Upper lobe of right lung (tissue), 1 donor: ENCODE data around the gene IMPDH2. TPM values are rescaled to one million over a fixed set of nuclear protein-coding genes. Genes with fewer than 3 reads are reported as not detected.
A peak's percentile ranks its signal among the peaks of the same experiment; 100 is the strongest.

ENCODE experiments used
- ATAC-seq: fragments of 200-7000 bp; cut with Tn5 transposase; one replicate; pipeline ENCODE4 v1.9.1; 2020; ENCODE audit warnings: mild to moderate bottlenecking, moderate library complexity
- DNase-seq: peaks from one replicate; pipeline ENCODE4 v3.0.0-alpha.2; 2020
- H3K27ac ChIP-seq: fragments of 200-600 bp; one replicate; pipeline ENCODE4 v1.8.0; 2022
- H3K27me3 ChIP-seq: fragments of 200-600 bp; one replicate; pipeline ENCODE4 v1.8.0; 2022; ENCODE audit warnings: mild to moderate bottlenecking
- H3K36me3 ChIP-seq: fragments of 200-600 bp; one replicate; pipeline ENCODE4 v1.8.0; 2022
- H3K4me1 ChIP-seq: fragments of 200-600 bp; one replicate; pipeline ENCODE4 v1.8.0; 2022
- H3K4me3 ChIP-seq: fragments of 200-600 bp; one replicate; pipeline ENCODE4 v1.8.0; 2022; ENCODE audit warnings: mild to moderate bottlenecking
- H3K9me3 ChIP-seq: fragments of 200-600 bp; one replicate; pipeline ENCODE4 v1.8.0; 2022
- intact Hi-C: fragments of 100-400 bp; cut with DNase I; formaldehyde crosslinking; loops from one replicate; pipeline ENCODE4 v1.11.0; 2022
- microRNA-seq: library from miRNA; unstranded; fragments of <30 nt; microRNA quantifications from one replicate; pipeline ENCODE4 v1.2.0, GENCODE V29; 2020; ENCODE audit warnings: borderline microRNAs expressed
- total RNA-seq: library from RNA; stranded (reverse); fragmentation: NEBNext Ultra II Directional; extraction: Animal tissue kit (Norgen Biotek cat#: 25700); gene quantifications from one replicate; pipeline ENCODE4 v1.2.1, GENCODE V29; 2021
- TF ChIP-seq, protein P1 (sequence below): fragments of 200-600 bp; IDR thresholded peaks from one replicate; pipeline ENCODE4 v1.8.0; 2022; ENCODE audit warnings: antibody characterized with exemption
- donor health status: DM: no; HTN: yes; CAD: no; lungs with severe emphysema.

The IMPDH2 gene
- total RNA-seq, 1 donor from 2014 or later, result 107 TPM

GRCh38 chr3:48982016-48982415, 47.2 kb downstream of the IMPDH2 start:
- intact Hi-C loops, result no loop called here
- DNase-seq (no peak), ATAC-seq (no peak)
- H3K27ac ChIP-seq, result no peak overlapping the region
- H3K4me3 ChIP-seq, result no peak overlapping the region
- no peaks in the 10 kb centered on the region for H3K27me3 ChIP-seq
- peaks cover 86% of the 10 kb centered on the region for H3K36me3 ChIP-seq
- TF ChIP-seq, protein P1, sequence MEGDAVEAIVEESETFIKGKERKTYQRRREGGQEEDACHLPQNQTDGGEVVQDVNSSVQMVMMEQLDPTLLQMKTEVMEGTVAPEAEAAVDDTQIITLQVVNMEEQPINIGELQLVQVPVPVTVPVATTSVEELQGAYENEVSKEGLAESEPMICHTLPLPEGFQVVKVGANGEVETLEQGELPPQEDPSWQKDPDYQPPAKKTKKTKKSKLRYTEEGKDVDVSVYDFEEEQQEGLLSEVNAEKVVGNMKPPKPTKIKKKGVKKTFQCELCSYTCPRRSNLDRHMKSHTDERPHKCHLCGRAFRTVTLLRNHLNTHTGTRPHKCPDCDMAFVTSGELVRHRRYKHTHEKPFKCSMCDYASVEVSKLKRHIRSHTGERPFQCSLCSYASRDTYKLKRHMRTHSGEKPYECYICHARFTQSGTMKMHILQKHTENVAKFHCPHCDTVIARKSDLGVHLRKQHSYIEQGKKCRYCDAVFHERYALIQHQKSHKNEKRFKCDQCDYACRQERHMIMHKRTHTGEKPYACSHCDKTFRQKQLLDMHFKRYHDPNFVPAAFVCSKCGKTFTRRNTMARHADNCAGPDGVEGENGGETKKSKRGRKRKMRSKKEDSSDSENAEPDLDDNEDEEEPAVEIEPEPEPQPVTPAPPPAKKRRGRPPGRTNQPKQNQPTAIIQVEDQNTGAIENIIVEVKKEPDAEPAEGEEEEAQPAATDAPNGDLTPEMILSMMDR, result no peak
- H3K4me1 ChIP-seq, result no peaks in the 10 kb centered on the region
- no peaks in the 10 kb centered on the region for H3K9me3 ChIP-seq

DNA sequence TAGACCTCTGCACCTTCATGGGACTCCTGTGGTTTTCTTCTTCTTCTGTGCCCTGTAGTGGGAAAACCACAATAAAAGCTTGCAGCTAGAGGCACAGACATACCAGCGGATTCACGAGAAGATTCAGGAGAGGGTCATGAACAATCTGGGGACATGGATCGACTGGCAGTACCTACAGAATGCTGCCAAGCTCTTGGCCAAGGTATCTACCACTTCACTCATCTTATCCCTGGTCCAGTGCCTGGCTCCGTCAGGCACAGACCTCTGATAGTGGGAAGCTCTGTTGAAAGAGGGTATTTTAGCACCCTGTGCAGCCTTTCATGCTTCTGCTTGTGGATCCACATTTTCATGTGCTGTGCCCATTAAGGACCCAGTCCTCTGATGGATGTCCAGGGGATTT, 48.9 kb downstream of the IMPDH2 start:
- TF ChIP-seq, protein P1, result no peak
- intact Hi-C loops, result no loop called here
- no peak for ATAC-seq

GRCh38 chr3:48979451-48979850, 49.7 kb downstream of the IMPDH2 start:
- no peak overlapping the region for H3K4me3 ChIP-seq
- ATAC-seq (no peak), DNase-seq (peak; percentile 9)
- H3K9me3 ChIP-seq, result no peaks in the 10 kb centered on the region
- no peaks in the 10 kb centered on the region for H3K4me1 ChIP-seq
- no peak overlapping the region for H3K27ac ChIP-seq
- H3K27me3 ChIP-seq, result no peaks in the 10 kb centered on the region
- TF ChIP-seq, protein P1, result no peak
- H3K36me3 ChIP-seq, result peaks cover 94% of the 10 kb centered on the region
- intact Hi-C loops, result no loop called here

More for the DNA sequence above, 48.9 kb downstream of the IMPDH2 start:
- peaks cover 94% of the 10 kb centered on the region for H3K36me3 ChIP-seq
- no peak for DNase-seq
- no peaks in the 10 kb centered on the region for H3K27me3 ChIP-seq
- H3K4me1 ChIP-seq, result no peaks in the 10 kb centered on the region
- no peaks in the 10 kb centered on the region for H3K9me3 ChIP-seq
- no peak overlapping the region for H3K27ac ChIP-seq
- no peak overlapping the region for H3K4me3 ChIP-seq

Small RNAs within 50 kb of the gene (microRNA-seq; reads per million reads assigned to microRNA genes)
- gene MIR191 (8,067 reads per million, percentile 95 among the genes with 10 or more reads in this experiment), gene MIR425 (814 reads per million, percentile 84 among the genes with 10 or more reads in this experiment)

Other genes with a start within 250 kb of the IMPDH2 start
- 47.6 TPM for gene PRKAR2A, start 181.5 kb downstream of the IMPDH2 start, total RNA-seq
- gene SLC25A20, start 130.5 kb downstream of the IMPDH2 start, total RNA-seq, result 26.0 TPM
- 88.1 TPM for gene ARIH2, start 110.6 kb downstream of the IMPDH2 start, total RNA-seq
- gene P4HTM, start 39.2 kb downstream of the IMPDH2 start, total RNA-seq, result 38.0 TPM
- 172 TPM for gene WDR6, start 22.0 kb downstream of the IMPDH2 start, total RNA-seq
- gene DALRD3, start 10.8 kb downstream of the IMPDH2 start, total RNA-seq, result 19.0 TPM
- gene NDUFAF3, start 7.3 kb downstream of the IMPDH2 start, total RNA-seq, result 77.6 TPM
- gene QRICH1, start 64.7 kb upstream of the IMPDH2 start, total RNA-seq, result 83.9 TPM
- 172 TPM for gene QARS1, start 75.4 kb upstream of the IMPDH2 start, total RNA-seq
- gene USP19, start 91.4 kb upstream of the IMPDH2 start, total RNA-seq, result 63.9 TPM
- gene LAMB2, start 103.7 kb upstream of the IMPDH2 start, total RNA-seq, result 489 TPM
- gene CCDC71, start 136.9 kb upstream of the IMPDH2 start, total RNA-seq, result 22.1 TPM
- 22.4 TPM for gene KLHDC8B, start 142.2 kb upstream of the IMPDH2 start, total RNA-seq
- 6.8 TPM for gene C3orf62, start 247.8 kb upstream of the IMPDH2 start, total RNA-seq